ENCODE data around the gene GLG1. TPM values are rescaled to one million over a fixed set of nuclear protein-coding genes. Genes with fewer than 3 reads are reported as not detected.

The GLG1 gene
- total RNA-seq, 1 experiment from 2014 or later: 237 TPM

DNA sequence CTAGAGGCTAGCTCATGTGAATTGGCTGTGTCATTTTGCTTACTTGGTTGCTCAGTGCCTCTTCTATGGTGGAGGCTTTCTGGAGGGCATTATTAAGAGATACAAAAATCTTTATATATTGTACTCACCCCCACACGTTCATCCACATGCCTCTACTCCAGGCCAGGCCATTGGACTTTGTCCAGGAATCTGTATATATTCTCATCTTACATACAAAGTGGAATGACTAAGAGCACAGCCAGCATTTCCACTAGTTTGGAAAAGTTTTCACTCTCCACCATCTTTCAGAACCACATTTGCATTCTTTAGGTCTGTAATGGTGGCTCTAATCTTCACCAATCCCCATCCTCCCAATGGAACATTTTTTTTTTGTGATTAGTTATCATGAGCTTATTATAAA is 4.8 kb upstream of the GLG1 start:
- H3K4me3 ChIP-seq (replicated peaks in 1 of 2; ENCODE audit: low read depth in 1 of 2, low read length in 2 of 2): no peak overlapping the region
- no peak overlapping the region for H3K4me2 ChIP-seq (ENCODE audit: low read length)
- H2AFZ ChIP-seq (ENCODE audit: low read depth, low read length, poor library complexity, severe bottlenecking): no peak overlapping the region
- no peaks in the 10 kb centered on the region for H3K27me3 ChIP-seq (ENCODE audit: insufficient read depth, low read length)
- H3K27ac ChIP-seq (ENCODE audit: low read depth, low read length): no peak overlapping the region
- TF ChIP-seq EZH2phosphoT487 (IDR thresholded peaks at IDR 0.05; ENCODE audit: borderline replicate concordance) (no peak), CBX3 (IDR thresholded peaks at IDR 0.05; ENCODE audit: low read depth) (no peak), ATF3 (IDR thresholded peaks at IDR 0.05) (no peak), TCF7L2 (IDR thresholded peaks at IDR 0.05; ENCODE audit: borderline replicate concordance, extremely low read depth, insufficient read depth, insufficient read length) (no peak), CEBPB (IDR thresholded peaks at IDR 0.05; ENCODE audit: low read depth) (no peak), SIN3A (IDR thresholded peaks at IDR 0.05; ENCODE audit: low read depth) (no peak), EZH2 (IDR thresholded peaks at IDR 0.05) (no peak), REST (IDR thresholded peaks at IDR 0.05; ENCODE audit: low read depth) (no peak), ZFX (IDR thresholded peaks at IDR 0.05) (no peak), ZBTB33 (IDR thresholded peaks at IDR 0.05; ENCODE audit: extremely low read depth, insufficient replicate concordance, low read length) (no peak), ELF1 (IDR thresholded peaks at IDR 0.05; ENCODE audit: borderline replicate concordance, low read depth) (no peak), JUND (IDR thresholded peaks at IDR 0.05) (no peak), ZNF274 (IDR thresholded peaks at IDR 0.05; ENCODE audit: low read depth, low read length) (no peak)
- H3K9me3 ChIP-seq (ENCODE audit: control insufficient read depth in 1 of 2, insufficient read depth in 1 of 2, low read depth in 1 of 2, low read length in 2 of 2): no peaks in the 10 kb centered on the region
- no peaks in the 10 kb centered on the region for H3K9me2 ChIP-seq (ENCODE audit: insufficient read depth)
- H3K79me2 ChIP-seq (ENCODE audit: insufficient read depth, low read length): peaks cover 2% of the 10 kb centered on the region
- POLR2A ChIA-PET: interaction anchor here (0.5 kb wide), 1 partner anchor 151 kb away, joined by 3 read pairs; no protein-coding TSS in a partner anchor
- RAD21 ChIA-PET (ENCODE audit: low non-redundant PET in 1 of 2, low total read pairs in 2 of 2, uncharacterized antibody in 2 of 2, unreplicated experiment in 2 of 2): no interaction called here
- H3K9ac ChIP-seq (ENCODE audit: low read length): no peak overlapping the region
- CTCF ChIA-PET: no interaction called here
- H3K4me1 ChIP-seq (ENCODE audit: control insufficient read depth in 1 of 2, insufficient read depth in 2 of 2, low read length in 2 of 2): peaks cover 9 to 17% of the 10 kb centered on the region in 2 experiments; a peak in 3 of 4 replicates
- no peaks in the 10 kb centered on the region for H3K36me3 ChIP-seq (ENCODE audit: control insufficient read depth in 1 of 2, insufficient read depth in 2 of 2, low read length in 2 of 2)
- no peaks in the 10 kb centered on the region for H4K20me1 ChIP-seq (ENCODE audit: insufficient read depth)
- BruUV-seq (replicated peaks): no TSS peak
- intact Hi-C loops (cut with micrococcal nuclease): no loop called here
- ATAC-seq: no peak
- no peak for DNase-seq (ENCODE audit: low read depth, low spot score)
